ENCODE measurements around the gene RILPL2.
"Not testable (repeated sequence)": the region's sequence is repeated elsewhere in the genome, so short reads cannot be mapped to it uniquely, and the experiment has no call there.

Gene RILPL2

DNA sequence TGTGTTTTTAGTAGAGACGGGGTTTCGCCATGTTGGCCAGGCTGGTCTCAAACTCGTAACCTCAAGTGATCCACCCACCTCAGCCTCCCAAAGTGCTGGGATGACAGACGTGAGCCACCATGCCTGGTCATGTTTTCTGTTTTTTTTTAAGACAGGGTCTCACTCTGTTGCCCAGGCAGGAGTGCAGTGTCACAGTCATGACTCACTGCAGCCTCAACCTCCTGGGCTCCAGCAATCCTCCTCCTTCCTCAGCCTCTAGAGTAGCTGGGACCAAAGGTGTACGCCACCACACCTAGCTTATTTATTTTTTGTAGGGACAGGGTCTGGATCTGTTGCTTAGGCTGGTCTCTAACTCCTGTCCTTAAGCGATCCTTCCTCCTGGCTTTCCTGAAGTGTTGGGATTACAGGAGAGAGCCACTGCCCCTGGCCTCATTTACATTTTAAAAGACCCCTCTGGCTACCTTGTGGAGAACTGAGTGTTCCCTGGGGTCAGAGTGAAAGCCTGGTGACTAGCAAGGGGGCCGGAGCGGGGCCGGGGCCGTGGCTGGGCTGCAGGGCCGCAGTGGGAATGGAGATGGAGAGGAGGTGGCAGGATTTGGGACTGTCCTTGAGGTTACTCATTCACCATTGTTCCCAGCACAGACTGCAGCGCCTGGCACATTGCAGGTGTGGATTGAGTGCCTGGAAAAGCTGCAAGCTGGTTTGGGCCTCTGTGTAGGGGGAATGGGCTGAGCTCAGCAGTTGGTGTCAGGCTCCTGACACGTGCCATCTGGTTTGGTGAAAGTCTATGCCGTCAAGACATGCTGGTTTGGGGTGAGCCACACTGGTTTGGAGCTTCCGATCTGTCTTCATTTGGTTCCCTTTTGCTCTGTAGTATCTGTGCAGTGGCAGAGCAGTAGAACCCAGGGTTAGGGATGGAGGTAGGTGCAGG lies 34.5 kb downstream of the RILPL2 start:
- DNase-seq (ENCODE audit: low read depth), result no peak

DNA sequence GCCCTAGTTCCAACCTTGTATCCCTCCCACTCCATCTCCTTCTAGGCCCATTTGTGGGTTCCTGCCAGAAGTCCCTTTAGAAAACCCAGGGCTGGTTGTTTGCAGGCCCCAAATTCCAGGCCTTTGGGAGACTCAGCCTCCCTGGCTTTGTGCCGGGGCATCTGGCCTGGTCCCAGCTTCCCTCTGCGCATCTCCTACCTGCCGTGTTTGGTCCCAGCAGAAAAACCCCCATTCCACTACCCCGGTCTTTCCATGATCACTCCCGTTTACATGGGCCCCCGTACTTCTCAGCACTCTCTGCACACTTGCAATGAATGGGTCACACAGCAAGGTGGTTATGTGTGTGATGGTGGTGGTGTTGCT lies 37.2 kb downstream of the RILPL2 start:
- no peak for DNase-seq (ENCODE audit: low read depth)

DNA sequence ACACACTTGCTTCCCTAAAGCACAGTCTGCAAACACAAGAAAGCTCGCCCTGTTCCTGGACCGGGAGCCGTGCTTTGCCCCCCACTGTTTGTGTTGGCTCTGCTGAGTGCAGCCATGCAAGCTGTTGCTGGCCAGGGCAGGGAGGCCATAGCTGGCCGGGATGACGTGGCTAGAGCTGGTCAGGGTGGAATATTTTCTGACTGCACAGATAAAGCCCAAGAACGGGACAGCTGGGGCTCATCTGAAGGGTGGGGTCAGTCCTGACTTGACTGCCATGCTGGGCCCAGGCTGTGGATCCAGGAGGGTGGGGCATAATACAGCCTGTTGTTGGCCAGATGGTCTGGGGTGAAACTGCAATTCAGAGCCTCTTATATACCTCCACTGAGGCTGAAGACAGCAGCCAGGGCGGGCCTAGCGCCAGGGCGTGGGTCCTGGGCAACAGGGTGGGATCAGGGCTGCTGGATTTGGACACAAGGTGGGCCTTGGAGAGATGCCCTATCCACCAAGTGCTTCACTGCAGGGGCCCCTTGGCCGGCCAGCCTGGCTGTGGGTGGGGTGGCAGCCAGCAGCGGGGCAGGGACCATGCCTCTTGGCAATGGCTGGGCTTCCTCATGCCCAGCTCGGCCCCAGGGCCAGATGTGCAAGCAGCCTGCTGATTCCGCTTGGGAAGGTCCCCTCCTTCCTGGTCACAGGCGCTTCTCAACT lies 37.8 kb downstream of the RILPL2 start:
- no peak for DNase-seq (ENCODE audit: low read depth)

DNA sequence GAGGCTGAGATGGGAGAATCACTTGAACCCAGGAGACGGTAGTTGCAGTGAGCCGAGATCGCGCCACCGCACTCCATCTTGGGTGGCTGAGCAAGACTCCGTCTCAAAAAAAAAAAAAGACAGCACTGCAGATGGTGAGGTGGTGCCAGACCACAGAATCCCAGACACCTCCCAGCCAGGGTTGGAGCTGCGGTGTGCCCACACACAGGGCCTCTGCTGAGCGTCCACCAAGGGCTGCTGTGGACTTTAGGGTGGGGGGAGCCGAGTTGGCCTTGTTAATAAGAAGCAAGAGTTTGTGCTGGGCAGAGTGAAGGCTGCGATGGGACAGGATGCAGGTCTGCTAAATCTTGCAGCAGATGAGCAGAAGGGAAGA lies 38.3 kb downstream of the RILPL2 start:
- no peak for DNase-seq (ENCODE audit: low read depth)

DNA sequence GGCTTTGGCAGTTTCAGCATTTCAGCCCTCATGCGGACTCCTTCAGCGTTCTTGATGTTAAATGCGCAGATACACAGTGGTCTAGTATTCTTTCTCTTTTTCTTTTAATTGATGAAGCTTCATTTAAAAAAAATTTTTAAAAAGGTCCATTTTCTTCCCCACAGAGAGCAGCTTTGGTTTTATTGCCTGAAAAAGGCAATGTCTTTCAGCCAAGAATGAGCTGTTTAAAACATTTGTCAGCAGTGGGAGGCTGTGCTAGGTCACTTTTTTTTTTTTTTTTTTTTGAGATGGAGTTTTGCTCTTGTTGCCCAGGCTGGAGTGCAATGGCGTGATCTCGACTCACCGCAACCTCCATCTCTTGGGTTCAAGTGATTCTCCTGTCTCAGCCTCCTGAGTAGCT lies 39.1 kb downstream of the RILPL2 start:
- DNase-seq (ENCODE audit: low read depth), result no peak

DNA sequence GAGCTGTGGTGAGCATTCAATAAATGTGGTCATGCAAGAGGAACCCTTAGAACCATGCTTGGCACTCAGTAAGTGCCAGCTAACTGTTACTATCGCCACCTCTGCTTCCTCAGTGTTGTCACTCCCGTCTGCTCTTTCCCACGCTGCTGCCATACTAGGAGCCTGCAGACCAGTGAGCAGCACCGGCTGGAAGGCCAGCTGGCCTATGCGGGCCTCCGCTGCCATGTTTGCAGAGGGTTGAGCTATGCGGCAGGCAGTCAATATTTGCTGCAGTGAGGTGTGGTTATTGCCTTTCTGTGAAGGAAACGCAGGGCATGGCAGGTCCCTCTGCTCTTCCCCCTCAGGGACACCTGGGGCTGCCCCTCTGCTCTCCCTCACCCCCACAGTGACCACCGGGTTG lies 39.5 kb downstream of the RILPL2 start:
- no peak for DNase-seq (ENCODE audit: low read depth)

DNA sequence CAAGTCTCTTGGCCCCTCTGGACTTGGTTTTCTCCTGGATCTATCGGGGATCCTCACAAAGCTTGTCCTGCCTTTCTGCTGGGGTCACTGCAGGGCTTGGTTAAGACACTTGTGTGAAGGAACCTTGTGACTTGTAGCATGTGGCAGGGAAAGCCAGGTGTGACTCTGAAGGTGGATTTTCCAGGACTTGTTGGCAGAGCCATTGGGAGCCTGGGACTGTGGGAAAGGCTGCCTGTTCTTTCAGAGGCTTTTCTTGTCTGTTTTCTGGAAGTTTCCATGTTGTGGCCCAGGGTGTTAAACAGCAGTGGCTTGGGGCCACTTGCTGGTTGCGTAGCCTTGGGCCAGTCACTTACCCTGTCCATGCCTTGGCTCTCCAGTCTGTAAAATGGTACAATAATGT lies 39.9 kb downstream of the RILPL2 start:
- no peak for DNase-seq (ENCODE audit: low read depth)

DNA sequence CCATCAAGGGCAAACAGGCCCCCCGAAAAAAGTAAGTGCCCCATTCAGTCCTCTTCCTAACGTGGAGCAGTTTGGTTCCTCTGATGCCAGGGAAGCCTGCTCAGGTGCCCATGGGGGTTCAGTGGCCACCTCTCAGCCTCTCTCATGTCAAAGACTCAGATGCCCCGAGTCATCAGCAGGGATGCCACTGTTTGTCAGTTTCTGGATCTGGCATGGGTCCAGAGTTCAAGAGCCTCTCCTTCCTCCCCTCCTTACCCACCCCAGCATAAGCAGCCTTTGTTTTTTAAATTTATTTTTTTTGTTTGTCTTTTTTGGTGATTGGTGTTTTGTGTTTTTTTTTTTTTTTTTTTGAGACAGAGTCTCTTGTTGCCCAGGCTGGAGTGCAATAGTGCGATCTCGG lies 41.2 kb downstream of the RILPL2 start:
- DNase-seq (ENCODE audit: low read depth), result no peak

DNA sequence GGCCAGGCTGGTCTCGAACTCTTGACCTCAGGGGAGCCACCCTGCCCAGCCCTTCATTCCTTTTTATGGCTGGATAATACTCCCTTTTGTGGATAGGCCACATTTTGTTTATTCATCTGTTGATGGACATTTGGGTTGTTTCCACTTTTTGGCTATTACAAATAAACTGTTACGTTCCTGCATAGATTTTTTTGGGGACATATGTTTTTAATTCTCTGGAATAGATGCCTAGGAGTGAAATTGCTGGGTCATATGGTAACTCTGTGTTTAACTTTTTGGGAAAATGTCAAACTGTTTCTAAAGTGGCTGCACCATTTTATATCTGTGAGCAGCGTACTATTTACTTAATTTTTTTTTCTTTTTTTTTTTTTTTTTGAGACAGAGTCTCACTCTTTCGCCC lies 42.7 kb downstream of the RILPL2 start:
- DNase-seq (ENCODE audit: low read depth), result no peak

DNA sequence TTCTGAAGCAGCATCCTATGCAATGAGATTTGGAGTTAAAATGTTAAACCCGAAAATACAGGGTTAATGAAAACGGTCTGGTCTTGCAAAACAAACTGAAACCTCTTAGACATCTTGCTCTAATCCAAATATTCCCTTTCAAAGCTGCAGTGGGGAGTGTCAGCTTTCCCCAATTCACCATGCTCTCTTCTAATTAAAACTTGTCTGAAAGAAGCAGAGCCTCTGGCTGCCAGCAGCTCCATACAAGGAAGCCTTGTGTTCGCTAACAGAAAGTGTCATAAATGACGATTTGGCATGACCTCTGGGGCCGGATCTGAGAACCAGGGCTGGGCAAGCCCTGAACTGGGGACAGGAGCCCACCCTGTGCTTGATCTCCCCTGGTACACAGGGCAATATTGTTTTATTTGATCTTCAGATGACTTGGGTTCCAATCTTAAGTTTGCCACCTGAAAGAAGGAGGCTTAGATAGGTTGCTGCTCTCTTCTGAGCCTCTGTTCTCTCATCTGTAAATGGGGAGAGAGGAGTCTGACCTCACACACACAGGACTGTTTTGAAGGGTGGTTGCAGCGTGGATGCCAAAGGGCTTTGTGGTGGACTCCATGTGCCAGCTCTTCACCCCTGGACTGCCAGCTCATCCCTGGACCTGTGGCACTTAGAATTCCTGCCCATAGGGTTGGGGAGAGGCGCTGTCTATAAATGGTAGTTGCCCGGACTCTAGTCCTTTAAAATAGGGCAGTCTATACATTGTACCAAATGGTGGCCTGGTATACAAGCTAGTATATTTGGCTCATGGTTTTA lies 44.7 kb downstream of the RILPL2 start:
- no peak for DNase-seq (ENCODE audit: low read depth)

DNA sequence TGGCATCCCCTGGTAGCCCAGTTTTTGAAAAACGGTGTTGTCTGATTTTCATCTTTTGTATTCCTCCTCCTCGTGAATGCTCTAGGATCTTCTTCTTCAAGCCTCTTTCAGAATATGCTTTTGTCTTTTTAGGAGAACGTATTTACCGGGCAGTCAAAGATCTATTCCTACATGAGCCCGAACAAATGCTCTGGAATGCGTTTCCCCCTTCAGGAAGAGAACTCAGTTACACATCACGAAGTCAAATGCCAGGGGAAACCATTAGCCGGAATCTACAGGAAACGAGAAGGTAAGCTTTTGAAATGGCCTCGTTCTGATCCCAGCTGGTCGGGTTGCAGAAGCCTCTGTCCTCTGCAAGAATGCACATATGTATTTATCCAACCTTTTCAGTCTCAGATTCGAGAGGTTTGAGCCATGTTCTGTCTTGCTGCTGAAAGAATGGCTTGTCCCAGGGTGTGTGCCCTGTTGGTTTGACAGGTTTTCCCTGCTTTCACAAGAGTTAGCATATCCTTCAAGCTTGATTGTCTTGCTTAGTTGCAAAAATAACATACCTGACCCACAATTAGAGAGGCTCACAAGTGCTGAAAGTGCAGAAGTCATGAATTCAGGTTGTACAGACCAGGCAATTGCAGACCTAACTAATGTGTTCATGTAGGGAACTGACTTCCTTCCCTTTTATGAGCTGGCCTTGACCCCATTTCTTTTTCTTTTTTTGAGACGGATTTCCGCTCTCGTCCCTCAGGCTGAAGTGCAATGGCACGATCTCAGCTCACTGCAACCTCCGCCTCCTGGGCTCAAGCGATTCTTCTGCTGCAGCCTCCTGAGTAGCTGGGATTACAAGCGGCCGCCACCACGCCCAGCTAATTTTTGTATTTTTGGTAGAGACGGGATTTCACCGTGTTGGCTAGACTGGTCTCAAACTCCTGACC lies 45.7 kb downstream of the RILPL2 start:
- DNase-seq (ENCODE audit: low read depth), result no peak

DNA sequence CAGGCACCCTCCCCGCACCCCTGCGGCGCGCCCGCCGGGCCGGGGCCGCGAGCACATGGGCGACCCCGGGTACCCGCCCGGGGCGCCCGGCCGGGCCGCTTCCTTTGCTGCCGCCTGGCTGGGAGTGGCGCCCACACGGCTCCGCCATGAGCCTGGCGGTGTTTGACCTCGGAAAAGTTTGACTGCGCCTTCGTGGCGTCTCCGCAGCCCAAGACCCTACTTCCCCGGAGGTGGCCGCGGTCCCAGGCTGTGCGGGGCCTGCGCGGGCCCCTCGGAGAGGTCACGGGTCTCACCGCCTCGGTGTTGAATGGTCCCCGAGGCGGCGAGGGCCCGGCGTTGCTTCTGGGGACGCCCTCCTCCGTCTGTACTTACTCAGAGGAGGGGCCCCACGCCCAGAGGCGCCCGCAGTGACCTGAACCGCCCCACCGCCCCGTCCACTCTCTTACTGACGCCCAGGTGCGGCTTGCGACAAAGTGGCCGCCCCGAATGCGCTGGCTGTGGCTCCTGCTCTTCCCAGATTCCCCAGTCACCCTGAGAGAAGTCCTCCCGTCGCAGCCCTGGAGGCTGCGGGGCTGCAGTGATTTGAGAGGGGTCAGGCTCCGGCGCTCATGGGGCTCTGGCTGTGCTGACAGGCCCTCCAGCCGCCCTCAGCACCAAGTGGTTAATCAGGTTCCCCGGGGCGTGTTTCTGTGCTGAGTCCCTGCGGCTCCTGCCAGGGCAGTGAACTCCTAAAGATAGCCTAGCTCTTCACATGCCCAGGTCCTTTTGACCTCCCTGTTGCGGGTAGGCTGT lies 46.7 kb downstream of the RILPL2 start:
- DNase-seq (ENCODE audit: low read depth), result peak; percentile 15

DNA sequence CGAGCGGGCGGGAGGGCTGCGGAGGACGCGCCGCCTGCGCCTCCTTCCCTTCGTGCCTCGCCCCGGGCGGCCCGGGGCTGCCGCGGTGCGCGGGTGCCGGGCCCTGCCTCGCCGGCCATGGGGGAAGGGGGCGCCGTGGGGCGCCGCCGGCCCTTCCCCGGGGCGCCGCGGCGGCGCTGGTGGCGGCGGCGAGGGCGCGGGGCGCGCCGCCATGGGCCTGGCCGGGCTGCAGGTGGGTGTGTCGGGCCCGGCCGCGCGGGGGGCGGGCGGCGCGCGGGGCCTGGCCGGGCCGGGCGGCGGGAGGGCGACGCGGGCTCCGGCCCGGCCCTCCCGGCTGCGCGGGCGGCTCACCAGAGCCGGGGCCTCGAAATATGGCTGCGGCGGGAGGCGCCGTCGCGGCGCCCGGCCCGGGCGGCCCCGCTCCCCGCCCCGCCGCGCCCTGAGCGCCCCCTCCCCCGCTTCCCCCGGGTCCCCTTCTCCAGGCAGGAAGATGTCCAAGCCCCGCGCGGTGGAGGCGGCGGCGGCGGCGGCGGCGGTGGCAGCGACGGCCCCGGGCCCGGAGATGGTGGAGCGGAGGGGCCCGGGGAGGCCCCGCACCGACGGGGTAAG lies 47.4 kb downstream of the RILPL2 start:
- no peak for DNase-seq (ENCODE audit: low read depth)

DNA sequence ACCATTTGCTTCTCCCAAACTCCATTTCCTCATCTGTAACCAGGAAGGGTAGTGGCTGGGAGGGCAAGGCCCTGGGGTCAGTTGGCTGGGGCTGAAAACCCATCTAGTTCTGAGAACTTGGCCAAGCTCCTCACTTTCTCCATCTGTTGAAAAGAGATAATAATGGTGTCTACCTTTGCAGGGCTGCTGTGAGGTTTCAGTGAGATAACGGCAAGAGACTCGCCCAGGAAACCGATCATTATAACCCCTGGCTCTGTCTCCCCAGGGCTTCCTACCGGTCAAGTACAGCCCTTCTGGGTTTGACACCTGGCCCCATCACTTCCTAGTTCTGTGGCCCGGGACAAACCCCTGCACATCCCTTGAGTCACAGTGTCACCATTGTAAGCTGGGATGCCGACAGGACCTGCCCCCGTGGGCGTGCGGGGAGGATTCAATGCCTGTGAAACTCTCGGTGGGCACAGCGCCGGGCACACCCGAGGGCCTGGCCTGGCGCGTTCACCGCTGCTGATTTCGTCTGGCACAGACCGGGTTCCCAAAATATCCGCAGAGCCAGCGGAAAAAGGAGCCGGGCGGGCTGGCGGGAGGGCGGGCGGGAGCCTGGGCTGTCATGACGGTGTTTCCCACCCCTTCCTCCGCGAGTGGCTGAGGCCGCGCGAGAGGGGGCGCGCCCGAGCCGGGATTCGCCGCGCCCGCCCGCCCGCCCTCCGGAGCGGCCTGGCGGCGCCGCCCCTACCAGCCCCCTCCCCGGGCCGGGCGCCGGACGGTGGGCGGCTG lies 48.1 kb downstream of the RILPL2 start:
- peak; percentile 64 for DNase-seq (ENCODE audit: low read depth)

DNA sequence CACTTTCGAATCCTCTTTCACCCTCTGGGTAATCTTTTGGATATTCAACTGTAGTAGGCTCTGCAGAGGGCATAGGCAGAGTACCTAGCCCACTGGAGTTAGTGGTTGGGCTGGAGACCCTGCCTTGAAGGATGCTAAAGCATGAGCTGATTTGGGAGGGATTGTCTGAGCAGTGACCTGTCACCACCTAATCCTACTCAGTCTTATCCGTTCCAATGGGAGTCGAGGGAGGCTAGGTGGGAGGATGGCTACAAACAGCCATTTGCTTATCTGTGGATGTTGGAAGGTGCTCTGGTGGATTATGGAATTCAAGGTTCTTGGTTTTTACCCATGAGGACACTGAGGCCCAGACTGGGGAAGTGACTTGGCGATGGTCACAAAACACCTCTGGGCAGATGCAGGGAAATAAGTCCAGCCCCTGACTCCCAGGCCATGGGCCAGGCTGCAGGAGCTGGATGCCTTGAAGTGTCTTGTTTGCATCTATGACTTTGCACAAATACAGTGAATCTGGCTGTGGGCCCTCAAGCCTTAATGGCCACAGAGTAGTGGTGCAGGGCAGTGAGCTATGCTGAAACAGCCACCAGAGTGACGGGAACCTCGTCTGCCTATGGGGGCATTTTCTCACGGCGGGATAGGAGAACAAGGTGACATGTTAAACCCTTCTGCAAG lies 48.8 kb downstream of the RILPL2 start:
- no peak for DNase-seq (ENCODE audit: low read depth)

DNA sequence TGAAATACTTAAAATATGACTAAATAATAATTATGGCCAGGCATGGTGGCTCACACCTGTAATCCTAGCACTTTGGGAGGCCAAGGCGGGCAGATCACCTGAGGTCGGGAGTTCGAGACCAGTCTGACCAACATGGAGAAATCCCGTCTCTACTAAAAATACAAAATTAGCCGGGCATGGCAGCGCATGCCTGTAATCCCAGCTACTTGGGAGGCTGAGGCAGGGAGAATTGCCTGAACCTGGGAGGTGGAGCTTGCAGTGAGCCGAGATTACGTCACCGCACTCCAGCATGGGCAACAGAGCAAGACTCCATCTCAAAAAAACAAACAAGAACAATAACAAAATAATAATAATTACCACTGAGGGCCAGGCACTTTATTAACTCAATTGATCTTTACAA lies 50.9 kb downstream of the RILPL2 start:
- DNase-seq (ENCODE audit: low read depth), result not testable (repeated sequence)

DNA sequence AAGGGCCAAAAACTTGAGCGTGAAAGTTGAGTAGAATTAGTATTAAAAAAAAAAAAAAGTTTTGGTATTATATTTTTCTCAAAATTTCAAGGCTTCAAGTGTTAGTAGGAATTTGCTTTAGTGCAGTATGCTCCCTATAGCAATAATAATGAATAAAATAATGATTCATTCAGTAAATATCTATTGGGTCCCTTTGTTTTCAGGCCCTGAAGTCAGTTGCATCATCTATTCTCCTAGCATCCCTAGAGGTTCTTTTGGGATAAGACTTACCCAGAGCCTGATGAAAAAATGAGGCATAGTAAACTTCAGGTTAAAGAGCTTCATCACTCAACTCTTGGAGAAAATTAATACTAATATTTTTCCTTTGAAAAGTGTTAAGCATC lies 51.5 kb downstream of the RILPL2 start:
- DNase-seq (ENCODE audit: low read depth), result no peak

DNA sequence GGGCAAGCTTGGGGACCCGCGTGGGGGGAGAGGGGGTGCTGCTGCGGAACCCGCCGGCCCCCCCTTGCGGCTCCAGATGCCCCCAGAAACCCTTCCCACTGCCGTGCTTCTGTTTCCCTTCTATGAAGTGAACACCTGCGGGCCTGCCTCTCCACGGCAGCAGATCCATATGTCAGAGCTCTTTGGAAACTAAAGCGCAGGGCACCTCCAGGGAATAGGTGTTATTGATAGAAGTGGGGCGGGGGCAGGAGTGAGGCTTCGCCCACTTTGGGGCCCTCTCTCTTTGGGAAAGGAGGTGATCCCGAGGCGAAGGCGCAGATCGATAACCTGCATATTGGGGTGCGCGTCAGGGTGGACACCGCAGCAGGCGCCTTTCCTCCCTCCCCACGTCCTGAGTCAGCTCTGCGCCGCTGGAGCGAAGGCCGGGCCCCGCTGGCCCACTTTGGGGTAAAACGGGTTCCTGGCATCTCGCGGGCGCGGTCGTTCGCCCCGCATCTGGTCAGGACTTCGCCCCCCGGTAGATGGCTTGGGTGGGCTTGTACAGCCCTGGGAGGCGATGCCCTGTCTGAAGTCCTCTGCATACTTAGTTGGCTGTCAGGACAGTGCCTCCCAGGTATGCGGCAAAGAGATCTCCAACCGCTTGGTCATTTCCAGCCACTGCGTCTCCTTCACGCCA lies 52.0 kb downstream of the RILPL2 start:
- no peak for DNase-seq (ENCODE audit: low read depth)

DNA sequence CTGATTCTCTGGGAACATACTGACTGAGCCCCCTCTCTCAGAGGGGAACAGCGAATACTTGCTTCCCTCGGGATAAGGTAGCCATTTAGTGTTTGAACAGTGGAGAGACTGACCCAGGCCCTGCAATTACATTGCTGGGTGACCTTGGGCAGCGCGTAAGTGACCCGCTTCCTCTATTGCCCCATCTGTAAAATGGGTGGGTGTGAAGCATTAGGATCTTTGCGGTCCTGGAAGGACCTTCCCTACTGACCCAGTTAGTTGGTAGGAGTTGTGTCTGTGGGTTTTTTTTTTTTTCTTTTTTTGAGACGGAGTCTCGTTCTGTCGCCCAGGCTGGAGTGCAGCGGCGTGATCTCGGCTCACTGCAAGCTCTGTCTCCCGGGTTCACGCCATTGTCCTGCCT lies 53.8 kb downstream of the RILPL2 start:
- DNase-seq (ENCODE audit: low read depth), result no peak

All from stimulated activated CD8-positive, alpha-beta memory T cell treated with anti-CD3 and anti-CD28 coated beads, Interleukin-4, amount 100 ng/mL, for 24 hours (primary cell).